Gastroesophageal sphincter (tissue), 4 donors: ENCODE data around the gene TMEM235. TPM values are rescaled to one million over a fixed set of nuclear protein-coding genes. Genes with fewer than 3 reads are reported as not detected.
A peak's percentile ranks its signal among the peaks of the same experiment; 100 is the strongest.
"Not testable (repeated sequence)": the region's sequence is repeated elsewhere in the genome, so short reads cannot be mapped to it uniquely, and the experiment has no call there.

Experiments
- ATAC-seq: fragments of 150-250 bp; one replicate; pipeline ENCODE4 v1.9.1; 2016; ENCODE audit warnings: mild to moderate bottlenecking, moderate library complexity
- H3K27ac ChIP-seq, 4 donors: fragments of 200-600 bp; sonication (generic) in 3 of 4; 1 replicate in 3 of 4; 2 replicates in 1 of 4; pipeline ENCODE4 v1.5.1; 2016 to 2019
- H3K27me3 ChIP-seq: fragments of 200-600 bp; sonication (generic); one replicate; pipeline ENCODE4 v1.5.1; 2019
- H3K36me3 ChIP-seq, 2 donors: fragments of 200-600 bp; sonication (generic); one replicate each; pipeline ENCODE4 v1.5.1; 2019; ENCODE audit warnings: control low read depth in 1 of 2
- H3K4me1 ChIP-seq, 3 donors: fragments of 200-600 bp; sonication (generic); 1 replicate in 2 of 3; 2 replicates in 1 of 3; pipeline ENCODE4 v1.5.1; 2016 to 2019; ENCODE audit warnings: control low read depth in 2 of 3
- H3K4me3 ChIP-seq, 2 donors: fragments of 200-600 bp; sonication (generic); one replicate each; pipeline ENCODE4 v1.5.1; 2019; ENCODE audit warnings: mild to moderate bottlenecking in 1 of 2, moderate library complexity in 1 of 2
- H3K9me3 ChIP-seq, 3 donors: fragments of 200-600 bp; sonication (generic); one replicate each; pipeline ENCODE4 v1.5.1; 2017 to 2019; ENCODE audit warnings: control low read depth in 2 of 3
- EP300 ChIP-seq: sonication (generic); formaldehyde crosslinking; IDR thresholded peaks from one replicate; pipeline ENCODE4 v1.6.1; 2017; ENCODE audit warnings: antibody characterized with exemption, mild to moderate bottlenecking
- POLR2A ChIP-seq, 2 donors: fragments of 450-650 bp; IDR thresholded peaks; one replicate each; pipeline ENCODE4 v1.6.1; 2017; ENCODE audit warnings: antibody characterized with exemption in 2 of 2, mild to moderate bottlenecking in 2 of 2, moderate library complexity in 1 of 2
- POLR2AphosphoS5 ChIP-seq: sonication (generic); formaldehyde crosslinking; IDR thresholded peaks from one replicate; pipeline ENCODE4 v1.6.1; 2017; ENCODE audit warnings: antibody characterized with exemption
- WGBS, 2 donors: methylation state at CpG; one replicate each; pipeline ENCODE4 v1.1.5; 2018; ENCODE audit warnings: low coverage in 1 of 2; 5-methylcytosine and 5-hydroxymethylcytosine counted together
- total RNA-seq, 4 donors: library from RNA; depleted of rRNA; stranded (reverse); fragments of >200 nt; gene quantifications; one replicate each; pipeline ENCODE4 v1.1.0, GENCODE V29; 2016
- TF ChIP-seq, protein P1 (sequence below), 4 experiments: fragments of 200-600 bp in 2 of 4; fragments of 450-650 bp in 2 of 4; sonication (generic) in 1 of 4; IDR thresholded peaks; one replicate each; pipeline ENCODE4 v1.5.1; 2017 to 2019; ENCODE audit warnings: antibody characterized with exemption in 4 of 4, mild to moderate bottlenecking in 2 of 4, moderate library complexity in 2 of 4

The TMEM235 gene
- total RNA-seq, 4 donors from 2014 or later = not detected

DNA sequence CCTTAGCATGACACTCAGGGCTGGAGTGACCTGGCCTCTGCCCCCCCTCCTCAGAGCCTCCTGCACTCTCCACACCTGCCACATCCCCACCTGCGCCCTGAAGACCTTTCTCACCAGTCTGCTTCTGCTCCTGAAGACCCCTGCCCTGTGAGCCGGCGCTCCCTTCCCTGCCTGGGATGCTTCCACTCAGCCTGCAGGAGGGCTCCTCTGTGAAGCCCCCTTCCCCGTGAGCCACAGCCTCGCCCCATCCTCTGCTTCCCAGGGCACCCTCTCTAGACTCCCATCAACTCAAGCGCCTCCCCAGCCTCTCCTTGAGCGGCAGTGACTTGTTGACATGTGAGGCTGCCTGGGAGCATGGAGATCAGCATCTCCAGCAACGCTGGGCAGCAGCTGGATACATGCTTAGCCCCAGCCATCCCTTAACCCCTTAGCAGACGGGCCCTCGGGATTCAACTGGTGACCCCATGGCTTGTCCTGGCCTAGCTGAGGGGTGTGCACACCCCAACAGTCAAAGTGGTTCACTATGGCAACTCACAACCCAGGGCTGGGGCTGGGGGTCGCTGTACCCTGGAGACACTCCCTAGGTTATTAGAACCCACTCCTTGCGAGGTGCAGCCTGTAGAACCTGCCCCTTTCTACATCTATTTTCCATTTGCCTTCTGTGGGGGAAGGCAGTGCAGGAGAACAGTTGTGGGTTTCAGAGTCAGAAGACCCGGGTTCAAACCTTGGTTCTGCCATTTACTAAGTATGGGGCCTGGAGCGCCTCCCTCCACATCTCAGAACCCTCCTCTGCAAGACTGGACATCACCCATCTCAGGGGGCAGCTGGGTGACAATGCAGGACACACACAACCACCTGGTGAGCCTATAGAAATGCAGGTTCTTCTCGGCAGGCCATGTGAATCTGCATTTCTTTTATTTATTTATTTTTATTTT is 21.5 kb downstream of the TMEM235 start:
- no peaks in the 10 kb centered on the region for H3K36me3 ChIP-seq
- WGBS, 2 donors = 87 to 94% methylated on average over 3 to 4 of the region's 15 CpGs
- H3K4me3 ChIP-seq = no peak overlapping the region
- no peak overlapping the region for H3K27ac ChIP-seq
- H3K27me3 ChIP-seq = peaks cover 18% of the 10 kb centered on the region
- no peaks in the 10 kb centered on the region for H3K9me3 ChIP-seq
- TF ChIP-seq POLR2AphosphoS5 = no peak
- TF ChIP-seq, protein P1, sequence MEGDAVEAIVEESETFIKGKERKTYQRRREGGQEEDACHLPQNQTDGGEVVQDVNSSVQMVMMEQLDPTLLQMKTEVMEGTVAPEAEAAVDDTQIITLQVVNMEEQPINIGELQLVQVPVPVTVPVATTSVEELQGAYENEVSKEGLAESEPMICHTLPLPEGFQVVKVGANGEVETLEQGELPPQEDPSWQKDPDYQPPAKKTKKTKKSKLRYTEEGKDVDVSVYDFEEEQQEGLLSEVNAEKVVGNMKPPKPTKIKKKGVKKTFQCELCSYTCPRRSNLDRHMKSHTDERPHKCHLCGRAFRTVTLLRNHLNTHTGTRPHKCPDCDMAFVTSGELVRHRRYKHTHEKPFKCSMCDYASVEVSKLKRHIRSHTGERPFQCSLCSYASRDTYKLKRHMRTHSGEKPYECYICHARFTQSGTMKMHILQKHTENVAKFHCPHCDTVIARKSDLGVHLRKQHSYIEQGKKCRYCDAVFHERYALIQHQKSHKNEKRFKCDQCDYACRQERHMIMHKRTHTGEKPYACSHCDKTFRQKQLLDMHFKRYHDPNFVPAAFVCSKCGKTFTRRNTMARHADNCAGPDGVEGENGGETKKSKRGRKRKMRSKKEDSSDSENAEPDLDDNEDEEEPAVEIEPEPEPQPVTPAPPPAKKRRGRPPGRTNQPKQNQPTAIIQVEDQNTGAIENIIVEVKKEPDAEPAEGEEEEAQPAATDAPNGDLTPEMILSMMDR (IDR thresholded peaks at IDR 0.05) = no peak
- TF ChIP-seq EP300 = no peak
- no peak for TF ChIP-seq POLR2A (IDR thresholded peaks at IDR 0.05)
- no peak for ATAC-seq
- peaks cover 0 to 42% (median 8%) of the 10 kb centered on the region in 3 donors for H3K4me1 ChIP-seq

DNA sequence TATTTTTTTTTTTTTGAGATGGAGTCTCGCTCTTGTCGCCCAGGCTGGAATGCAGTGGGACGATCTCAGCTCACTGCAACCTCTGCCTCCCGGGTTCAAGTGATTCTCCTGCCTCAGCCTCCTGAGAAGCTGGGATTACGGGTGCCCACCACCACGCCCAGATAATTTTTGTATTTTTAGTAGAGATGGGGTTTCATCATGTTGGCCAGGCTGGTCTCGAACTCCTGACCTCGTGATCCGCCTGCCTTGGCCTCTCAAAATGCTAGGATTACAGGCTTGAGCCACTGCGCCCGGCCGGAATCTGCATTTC is 22.2 kb downstream of the TMEM235 start:
- peaks cover 24% of the 10 kb centered on the region for H3K27me3 ChIP-seq
- H3K9me3 ChIP-seq, H3K36me3 ChIP-seq, ATAC-seq: not testable (repeated sequence)
- H3K27ac ChIP-seq = peak overlapping the region in 2 of 4 donors; percentile 92 to 95
- H3K4me3 ChIP-seq = peak overlapping the region; percentile 85 to 97
- WGBS, 2 donors = 45 to 67% methylated on average over 2 to 3 of the region's 12 CpGs
- H3K4me1 ChIP-seq = peaks cover 0 to 47% (median 8%) of the 10 kb centered on the region in 3 donors

DNA sequence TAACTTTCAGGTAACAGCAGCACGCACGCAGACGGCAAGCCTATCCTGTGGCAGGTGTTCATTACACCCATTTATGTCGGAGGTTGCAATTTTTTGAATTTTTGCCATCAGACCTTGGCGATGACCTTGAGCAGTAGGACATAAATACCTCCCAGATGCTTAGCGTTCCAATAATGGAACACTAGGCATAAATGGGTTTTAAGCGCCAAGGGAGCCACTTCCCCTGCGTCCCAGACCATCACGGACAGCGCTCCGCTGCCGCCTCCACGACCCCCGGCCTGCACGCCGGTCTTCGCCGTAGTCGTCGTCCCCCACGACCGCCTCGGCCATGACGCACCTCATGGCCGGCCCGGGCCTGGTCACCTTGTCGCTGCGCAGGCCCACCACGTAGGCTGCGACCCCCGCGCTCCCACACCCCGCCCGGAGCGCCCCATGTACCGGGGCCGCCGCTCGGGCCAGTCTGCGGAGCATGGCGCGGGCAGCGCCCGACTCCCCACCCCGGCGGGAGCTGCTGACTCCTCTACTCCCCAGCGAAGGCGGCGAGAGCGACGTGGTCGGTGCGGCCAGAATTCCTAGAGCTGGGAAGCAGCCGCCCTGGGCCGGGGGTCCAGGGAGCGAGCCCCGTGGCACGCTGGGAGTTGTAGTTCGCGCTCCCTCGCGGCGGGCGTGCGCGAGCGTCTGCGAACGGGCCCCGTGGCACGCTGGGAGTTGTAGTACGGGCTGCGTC is 22.7 kb downstream of the TMEM235 start:
- no peaks in the 10 kb centered on the region for H3K9me3 ChIP-seq
- H3K4me3 ChIP-seq = peak overlapping the region; percentile 85 to 97
- peaks cover 0 to 53% (median 8%) of the 10 kb centered on the region in 3 donors for H3K4me1 ChIP-seq
- H3K36me3 ChIP-seq = no peaks in the 10 kb centered on the region
- peak; percentile 81 for ATAC-seq
- peaks cover 24% of the 10 kb centered on the region for H3K27me3 ChIP-seq
- 6 to 28% methylated on average over 3 to 11 of the region's 73 CpGs for WGBS, 2 donors
- H3K27ac ChIP-seq = peak overlapping the region; percentile 79 to 95 (median 92)
- TF ChIP-seq, protein P1 (IDR thresholded peaks at IDR 0.05) = peak in 2 of 4 experiments; percentile 2 to 26
- TF ChIP-seq POLR2A (IDR thresholded peaks at IDR 0.05) = peak; percentile 41 to 54
- TF ChIP-seq EP300 = no peak
- peak; percentile 57 for TF ChIP-seq POLR2AphosphoS5

DNA sequence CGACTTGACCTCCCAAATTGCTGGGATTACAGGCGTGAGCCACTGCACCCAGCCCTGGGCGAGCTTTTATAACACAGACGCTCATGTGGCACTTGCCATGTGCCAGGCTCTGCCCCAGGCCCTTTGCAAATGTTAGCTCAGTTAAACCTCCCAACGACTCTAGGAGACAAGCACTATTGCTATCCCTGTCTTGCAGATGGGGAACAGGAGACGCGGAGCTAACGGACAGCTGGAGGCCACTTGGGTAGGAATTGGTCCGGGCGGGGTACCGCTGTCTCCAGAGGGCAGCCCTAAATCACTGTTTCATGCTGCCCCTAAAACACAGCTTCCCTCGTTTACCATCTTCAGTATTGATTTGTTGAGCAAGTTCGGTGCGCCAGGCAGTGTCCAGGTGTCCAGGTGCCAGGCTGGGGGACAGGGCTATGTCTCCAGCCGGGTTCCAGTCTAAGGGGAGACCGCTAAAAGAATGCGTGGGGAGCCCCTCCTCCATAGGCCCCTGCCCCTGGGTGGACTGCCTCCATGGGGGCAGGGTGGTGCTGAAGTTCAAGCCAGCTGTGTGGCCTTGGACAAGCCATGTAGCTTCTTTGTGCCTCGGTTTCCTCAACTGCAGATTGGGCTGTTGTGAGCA is 23.7 kb downstream of the TMEM235 start:
- Histone ChIP-seq H3K27me3 (peaks cover 14% of the 10 kb centered on the region), H3K4me3 (no peak overlapping the region), H3K9me3 (no peaks in the 10 kb centered on the region), H3K4me1 (peaks cover 0 to 53% (median 8%) of the 10 kb centered on the region in 3 donors), H3K27ac (no peak overlapping the region), H3K36me3 (no peaks in the 10 kb centered on the region)
- no peak for ATAC-seq
- 82 to 100% methylated on average over 2 to 7 of the region's 18 CpGs for WGBS, 2 donors
- TF ChIP-seq POLR2AphosphoS5 (no peak), EP300 (no peak), POLR2A (IDR thresholded peaks at IDR 0.05) (no peak)
- TF ChIP-seq, protein P1 (IDR thresholded peaks at IDR 0.05) = no peak

DNA sequence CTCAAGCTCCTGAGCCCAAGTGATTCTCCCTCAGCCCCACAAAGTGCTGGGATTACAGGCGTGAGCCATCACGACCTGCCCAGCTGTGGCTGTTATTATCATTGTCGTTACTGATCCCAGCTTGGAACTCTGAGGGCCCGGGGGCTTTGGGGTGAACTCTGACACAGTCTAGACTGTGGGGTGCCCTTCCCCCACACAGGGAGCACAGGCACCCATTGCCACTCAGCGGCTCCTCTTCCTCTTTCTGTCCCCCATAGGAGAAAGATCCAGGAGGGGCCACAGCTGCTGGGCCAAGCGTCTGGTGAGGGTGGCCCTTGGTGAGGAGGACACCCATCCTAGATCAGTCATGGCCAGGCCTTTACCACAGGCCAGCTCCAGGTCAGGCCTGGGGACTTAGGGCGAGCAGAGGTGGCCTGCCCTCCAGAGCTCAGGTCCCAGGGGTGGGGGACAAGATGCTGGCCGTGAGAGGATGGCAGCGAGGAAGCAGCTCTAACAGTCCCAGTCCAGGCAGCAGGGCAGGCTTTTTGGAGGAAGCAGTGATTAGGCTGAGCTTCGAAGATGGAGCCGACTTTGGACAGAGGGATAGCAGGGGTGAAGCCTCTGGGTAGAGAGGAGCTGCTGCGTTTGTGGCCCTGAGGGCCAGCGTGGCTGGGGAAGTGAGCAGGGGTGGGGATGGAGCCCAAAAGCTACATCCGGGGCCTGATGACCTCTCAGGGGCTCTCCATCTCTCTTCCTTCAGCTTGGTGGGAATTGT is 24.7 kb downstream of the TMEM235 start:
- Histone ChIP-seq H3K36me3 (no peaks in the 10 kb centered on the region), H3K27ac (peak overlapping the region in 2 of 4 donors; percentile 10 to 67), H3K27me3 (peaks cover 8% of the 10 kb centered on the region), H3K4me3 (no peak overlapping the region), H3K4me1 (peaks cover 0 to 46% (median 2%) of the 10 kb centered on the region in 3 donors), H3K9me3 (no peaks in the 10 kb centered on the region)
- ATAC-seq = no peak
- 83% methylated on average over 1 of the region's 14 CpGs for WGBS, 2 donors
- TF ChIP-seq POLR2AphosphoS5 (no peak), EP300 (no peak), POLR2A (IDR thresholded peaks at IDR 0.05) (no peak)
- TF ChIP-seq, protein P1 (IDR thresholded peaks at IDR 0.05) = no peak
